Endothelial cell of umbilical vein (primary cell): ENCODE data around the gene CCNYL1.

Experiments used
- EZH2 ChIP-seq: IDR thresholded peaks from 2 replicates; pipeline ENCODE4 v1.6.1; 2012; ENCODE audit warnings: borderline replicate concordance, low read depth, mild to moderate bottlenecking, moderate library complexity, low read length, inconsistent platforms; ENCODE audit not compliant: severe bottlenecking
- POLR2A ChIP-seq: IDR thresholded peaks from 2 replicates; pipeline ENCODE4 v1.6.1; 2012; ENCODE audit warnings: low read depth, mild to moderate bottlenecking, control low read depth, low read length
- POLR2AphosphoS5 ChIP-seq: IDR thresholded peaks from 2 replicates; pipeline ENCODE4 v1.6.1; 2012; ENCODE audit warnings: low read depth, mild to moderate bottlenecking, control low read depth, low read length, moderate library complexity; ENCODE audit not compliant: insufficient read depth
- TF ChIP-seq, protein P1 (sequence below), 2 donors: IDR thresholded peaks; 1 replicate in 1 of 2; 2 replicates in 1 of 2; pipeline ENCODE4 v1.5.1; 2011; ENCODE audit warnings: low read length in 2 of 2, mild to moderate bottlenecking in 2 of 2, moderate library complexity in 2 of 2, control low read depth in 1 of 2, inconsistent platforms in 1 of 2, low read depth in 1 of 2; ENCODE audit not compliant: insufficient read depth in 1 of 2; ENCODE audit errors: extremely low read depth in 1 of 2

- TF ChIP-seq POLR2A: no peak
- no peak for TF ChIP-seq EZH2
- TF ChIP-seq, protein P1, sequence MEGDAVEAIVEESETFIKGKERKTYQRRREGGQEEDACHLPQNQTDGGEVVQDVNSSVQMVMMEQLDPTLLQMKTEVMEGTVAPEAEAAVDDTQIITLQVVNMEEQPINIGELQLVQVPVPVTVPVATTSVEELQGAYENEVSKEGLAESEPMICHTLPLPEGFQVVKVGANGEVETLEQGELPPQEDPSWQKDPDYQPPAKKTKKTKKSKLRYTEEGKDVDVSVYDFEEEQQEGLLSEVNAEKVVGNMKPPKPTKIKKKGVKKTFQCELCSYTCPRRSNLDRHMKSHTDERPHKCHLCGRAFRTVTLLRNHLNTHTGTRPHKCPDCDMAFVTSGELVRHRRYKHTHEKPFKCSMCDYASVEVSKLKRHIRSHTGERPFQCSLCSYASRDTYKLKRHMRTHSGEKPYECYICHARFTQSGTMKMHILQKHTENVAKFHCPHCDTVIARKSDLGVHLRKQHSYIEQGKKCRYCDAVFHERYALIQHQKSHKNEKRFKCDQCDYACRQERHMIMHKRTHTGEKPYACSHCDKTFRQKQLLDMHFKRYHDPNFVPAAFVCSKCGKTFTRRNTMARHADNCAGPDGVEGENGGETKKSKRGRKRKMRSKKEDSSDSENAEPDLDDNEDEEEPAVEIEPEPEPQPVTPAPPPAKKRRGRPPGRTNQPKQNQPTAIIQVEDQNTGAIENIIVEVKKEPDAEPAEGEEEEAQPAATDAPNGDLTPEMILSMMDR (IDR thresholded peaks at IDR 0.05; ENCODE audit: extremely low read depth in 1 of 2, insufficient read depth in 1 of 2, low read depth in 1 of 2, low read length in 2 of 2): no peak
- TF ChIP-seq POLR2AphosphoS5: no peak
Observed at GRCh38 chr2:207720517-207721187, 9.2 kb downstream of the CCNYL1 start.
